HCT116 (cell line): Measurements from ENCODE around the gene S1PR3.

ENCODE experiments used
- CBX3 ChIP-seq: IDR thresholded peaks from 2 replicates; pipeline ENCODE4 v1.6.1; 2012; ENCODE audit warnings: low read depth
- CEBPB ChIP-seq: IDR thresholded peaks from 2 replicates; pipeline ENCODE4 v1.6.1; 2012; ENCODE audit warnings: low read depth
- CTCF ChIP-seq, 3 experiments: fragments of 200-600 bp in 1 of 3; sonication (generic) in 1 of 3; IDR thresholded peaks in 2 of 3; conservative IDR thresholded peaks in 1 of 3; 2 replicates each; pipeline ENCODE4 v1.5.1; 2012 to 2017; ENCODE audit warnings: low read depth in 2 of 3, low read length in 2 of 3, antibody characterized with exemption in 1 of 3, borderline replicate concordance in 1 of 3, control low read depth in 1 of 3, mild to moderate bottlenecking in 1 of 3, mixed read lengths in 1 of 3, mixed run types in 1 of 3, moderate library complexity in 1 of 3; ENCODE audit not compliant: insufficient read depth in 1 of 3
- EZH2 ChIP-seq: fragments of 200-600 bp; sonication (generic); IDR thresholded peaks from 2 replicates; pipeline ENCODE4 v1.6.1; 2017; ENCODE audit warnings: antibody characterized with exemption, mixed run types
- EZH2phosphoT487 ChIP-seq: fragments of 200-600 bp; IDR thresholded peaks from 2 replicates; pipeline ENCODE4 v1.6.1; 2018; ENCODE audit warnings: antibody characterized with exemption, borderline replicate concordance
- JUND ChIP-seq: IDR thresholded peaks from 2 replicates; pipeline ENCODE4 v1.6.1; 2012
- POLR2A ChIP-seq: IDR thresholded peaks from 2 replicates; pipeline ENCODE4 v1.7.0; 2011; ENCODE audit warnings: borderline replicate concordance; ENCODE audit not compliant: insufficient read depth, insufficient read length; ENCODE audit errors: extremely low read depth
- POLR2AphosphoS5 ChIP-seq: IDR thresholded peaks from 2 replicates; pipeline ENCODE4 v1.6.1; 2011; ENCODE audit warnings: mild to moderate bottlenecking, low read depth, low read length, moderate library complexity
- SIN3A ChIP-seq: IDR thresholded peaks from 2 replicates; pipeline ENCODE4 v1.6.1; 2012; ENCODE audit warnings: low read depth
- SP1 ChIP-seq: IDR thresholded peaks from 2 replicates; pipeline ENCODE4 v1.6.1; 2012; ENCODE audit warnings: low read depth
- TCF7L2 ChIP-seq: IDR thresholded peaks from 2 replicates; pipeline ENCODE4 v1.7.0; 2011; ENCODE audit warnings: borderline replicate concordance, inconsistent platforms; ENCODE audit not compliant: insufficient read depth, insufficient read length; ENCODE audit errors: extremely low read depth
- TF ChIP-seq, protein P1 (sequence below): IDR thresholded peaks from 2 replicates; pipeline ENCODE4 v1.6.1; 2012; ENCODE audit warnings: low read depth

DNA sequence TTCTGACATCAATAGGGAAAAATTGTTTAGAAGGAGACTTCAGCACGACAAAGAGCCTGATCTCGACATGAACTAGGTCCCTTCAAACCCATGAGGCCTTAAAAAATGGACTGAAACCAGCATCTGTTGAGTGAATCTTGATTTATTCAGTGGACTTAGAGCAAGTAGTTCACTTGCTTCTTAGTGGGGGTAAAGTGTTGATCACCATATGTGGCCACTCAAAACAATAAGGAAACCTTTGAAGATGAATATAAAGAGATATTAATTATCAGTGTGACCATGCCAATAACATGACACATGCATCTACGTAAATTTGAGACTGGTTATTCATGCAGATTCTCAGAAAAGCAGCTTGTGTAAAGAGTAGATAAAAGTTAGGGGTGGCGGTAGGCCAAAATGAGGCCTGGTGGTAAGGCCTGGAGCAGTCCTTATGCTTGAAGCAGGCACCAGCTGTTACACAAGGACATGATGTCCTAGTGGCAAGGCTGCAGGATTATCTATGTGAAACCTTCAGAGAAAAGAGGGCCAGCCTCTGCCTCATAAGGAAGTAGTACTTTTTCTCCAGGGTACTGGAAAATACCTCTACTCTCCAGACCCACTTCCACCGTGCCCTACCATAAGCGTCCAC lies 61.3 kb downstream of the S1PR3 start:
- TF ChIP-seq CTCF (IDR thresholded peaks at IDR 0.05 in 2 of 3, conservative IDR thresholded peaks at IDR 0.05 in 1 of 3; ENCODE audit: borderline replicate concordance in 1 of 3, insufficient read depth in 1 of 3, low read depth in 2 of 3, low read length in 2 of 3) (no peak), EZH2 (no peak), POLR2A (no peak), POLR2AphosphoS5 (no peak), SP1 (no peak), CBX3 (no peak), JUND (no peak), EZH2phosphoT487 (no peak), SIN3A (no peak), TCF7L2 (no peak), CEBPB (no peak)
- TF ChIP-seq, protein P1, sequence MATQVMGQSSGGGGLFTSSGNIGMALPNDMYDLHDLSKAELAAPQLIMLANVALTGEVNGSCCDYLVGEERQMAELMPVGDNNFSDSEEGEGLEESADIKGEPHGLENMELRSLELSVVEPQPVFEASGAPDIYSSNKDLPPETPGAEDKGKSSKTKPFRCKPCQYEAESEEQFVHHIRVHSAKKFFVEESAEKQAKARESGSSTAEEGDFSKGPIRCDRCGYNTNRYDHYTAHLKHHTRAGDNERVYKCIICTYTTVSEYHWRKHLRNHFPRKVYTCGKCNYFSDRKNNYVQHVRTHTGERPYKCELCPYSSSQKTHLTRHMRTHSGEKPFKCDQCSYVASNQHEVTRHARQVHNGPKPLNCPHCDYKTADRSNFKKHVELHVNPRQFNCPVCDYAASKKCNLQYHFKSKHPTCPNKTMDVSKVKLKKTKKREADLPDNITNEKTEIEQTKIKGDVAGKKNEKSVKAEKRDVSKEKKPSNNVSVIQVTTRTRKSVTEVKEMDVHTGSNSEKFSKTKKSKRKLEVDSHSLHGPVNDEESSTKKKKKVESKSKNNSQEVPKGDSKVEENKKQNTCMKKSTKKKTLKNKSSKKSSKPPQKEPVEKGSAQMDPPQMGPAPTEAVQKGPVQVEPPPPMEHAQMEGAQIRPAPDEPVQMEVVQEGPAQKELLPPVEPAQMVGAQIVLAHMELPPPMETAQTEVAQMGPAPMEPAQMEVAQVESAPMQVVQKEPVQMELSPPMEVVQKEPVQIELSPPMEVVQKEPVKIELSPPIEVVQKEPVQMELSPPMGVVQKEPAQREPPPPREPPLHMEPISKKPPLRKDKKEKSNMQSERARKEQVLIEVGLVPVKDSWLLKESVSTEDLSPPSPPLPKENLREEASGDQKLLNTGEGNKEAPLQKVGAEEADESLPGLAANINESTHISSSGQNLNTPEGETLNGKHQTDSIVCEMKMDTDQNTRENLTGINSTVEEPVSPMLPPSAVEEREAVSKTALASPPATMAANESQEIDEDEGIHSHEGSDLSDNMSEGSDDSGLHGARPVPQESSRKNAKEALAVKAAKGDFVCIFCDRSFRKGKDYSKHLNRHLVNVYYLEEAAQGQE: no peak
